WTC11 (cell line): ENCODE data around the gene SINHCAF.

Experiments
- ATF1 ChIP-seq: sonication (generic); formaldehyde crosslinking; IDR thresholded peaks from 2 replicates; pipeline ENCODE4 v1.8.1; 2023; ENCODE audit warnings: mild to moderate bottlenecking, moderate library complexity, missing genetic modification reagents
- ESRRA ChIP-seq: sonication (generic); formaldehyde crosslinking; IDR thresholded peaks from 2 replicates; pipeline ENCODE4 v1.8.1; 2022; ENCODE audit warnings: mild to moderate bottlenecking, missing genetic modification reagents, borderline replicate concordance
- GABPB1 ChIP-seq: sonication (generic); formaldehyde crosslinking; IDR thresholded peaks from 2 replicates; pipeline ENCODE4 v1.8.1; 2023; ENCODE audit warnings: mild to moderate bottlenecking, missing genetic modification reagents
- KAT7 ChIP-seq: sonication (generic); formaldehyde crosslinking; IDR thresholded peaks from 2 replicates; pipeline ENCODE4 v1.8.1; 2023; ENCODE audit warnings: missing genetic modification reagents, mild to moderate bottlenecking, borderline replicate concordance
- RELA ChIP-seq: sonication (generic); formaldehyde crosslinking; IDR thresholded peaks from 2 replicates; pipeline ENCODE4 v1.8.1; 2022; ENCODE audit warnings: missing genetic modification reagents, mild to moderate bottlenecking, borderline replicate concordance
- RORB ChIP-seq: fragments of 250-450 bp; sonication (Bioruptor Pico); IDR thresholded peaks from 2 replicates; pipeline ENCODE4 v1.9.0; 2021; ENCODE audit warnings: mild to moderate bottlenecking
- TCF7 ChIP-seq: sonication (generic); formaldehyde crosslinking; IDR thresholded peaks from 2 replicates; pipeline ENCODE4 v1.8.0; 2022; ENCODE audit warnings: mild to moderate bottlenecking, low read depth, missing genetic modification reagents, moderate library complexity
- ZNF138 ChIP-seq: sonication (generic); formaldehyde crosslinking; conservative IDR thresholded peaks from 2 replicates; pipeline ENCODE4 v1.8.1; 2022; ENCODE audit warnings: mild to moderate bottlenecking, moderate library complexity, missing genetic modification reagents
- TF ChIP-seq, protein P1 (sequence below): fragments of 200-600 bp; IDR thresholded peaks from 2 replicates; pipeline ENCODE4 v1.8.0; 2022; ENCODE audit warnings: antibody characterized with exemption
- TF ChIP-seq, protein P2 (sequence below): sonication (generic); formaldehyde crosslinking; IDR thresholded peaks from 2 replicates; pipeline ENCODE4 v1.8.0; 2022; ENCODE audit warnings: mild to moderate bottlenecking, missing genetic modification reagents
- TF ChIP-seq, protein P3 (sequence below): sonication (generic); formaldehyde crosslinking; IDR thresholded peaks from 2 replicates; pipeline ENCODE4 v1.8.0; 2023; ENCODE audit warnings: missing genetic modification reagents
- TF ChIP-seq, protein P4 (sequence below): sonication (generic); formaldehyde crosslinking; IDR thresholded peaks from 2 replicates; pipeline ENCODE4 v1.8.1; 2022; ENCODE audit warnings: low read depth, missing genetic modification reagents, borderline replicate concordance

DNA sequence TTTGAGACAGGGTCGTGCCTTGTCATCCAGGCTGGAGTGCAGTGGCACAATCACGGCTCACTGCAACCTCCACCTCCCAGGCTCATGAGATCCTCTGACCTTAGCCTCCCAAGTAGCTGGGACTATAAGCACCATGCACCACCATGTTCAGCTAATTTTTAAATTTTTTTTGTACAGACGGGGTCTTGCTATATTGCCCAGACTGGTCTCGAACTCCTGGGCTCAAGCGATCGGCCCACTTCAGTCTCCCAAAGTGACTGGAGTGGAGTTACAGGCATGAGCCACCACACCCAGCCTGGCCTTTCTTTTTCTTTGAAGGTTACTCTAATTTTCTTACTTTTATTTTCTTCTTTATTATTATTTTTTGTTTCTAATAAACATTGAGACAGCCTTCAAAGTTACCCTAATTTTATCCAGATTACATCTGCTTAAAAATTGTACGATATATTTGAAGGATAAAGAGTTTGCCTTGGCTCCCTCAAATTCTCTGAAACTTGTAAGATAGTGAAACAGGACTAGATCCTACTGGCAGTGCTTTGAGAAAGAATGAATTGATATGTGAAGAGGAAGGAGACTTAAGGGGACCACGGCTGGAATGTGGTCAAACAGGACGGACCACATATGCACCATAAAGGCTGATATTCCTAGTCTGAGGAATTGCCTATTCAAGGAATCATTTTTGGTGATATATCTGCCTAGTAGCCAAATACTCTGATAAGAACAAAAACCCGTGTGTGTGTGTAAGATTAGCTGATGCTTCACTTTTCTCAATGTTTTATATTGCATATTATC, 14.1 kb upstream of the SINHCAF start:
- no peak for TF ChIP-seq RORB (CRISPR knock-in tag)
- TF ChIP-seq, protein P1, sequence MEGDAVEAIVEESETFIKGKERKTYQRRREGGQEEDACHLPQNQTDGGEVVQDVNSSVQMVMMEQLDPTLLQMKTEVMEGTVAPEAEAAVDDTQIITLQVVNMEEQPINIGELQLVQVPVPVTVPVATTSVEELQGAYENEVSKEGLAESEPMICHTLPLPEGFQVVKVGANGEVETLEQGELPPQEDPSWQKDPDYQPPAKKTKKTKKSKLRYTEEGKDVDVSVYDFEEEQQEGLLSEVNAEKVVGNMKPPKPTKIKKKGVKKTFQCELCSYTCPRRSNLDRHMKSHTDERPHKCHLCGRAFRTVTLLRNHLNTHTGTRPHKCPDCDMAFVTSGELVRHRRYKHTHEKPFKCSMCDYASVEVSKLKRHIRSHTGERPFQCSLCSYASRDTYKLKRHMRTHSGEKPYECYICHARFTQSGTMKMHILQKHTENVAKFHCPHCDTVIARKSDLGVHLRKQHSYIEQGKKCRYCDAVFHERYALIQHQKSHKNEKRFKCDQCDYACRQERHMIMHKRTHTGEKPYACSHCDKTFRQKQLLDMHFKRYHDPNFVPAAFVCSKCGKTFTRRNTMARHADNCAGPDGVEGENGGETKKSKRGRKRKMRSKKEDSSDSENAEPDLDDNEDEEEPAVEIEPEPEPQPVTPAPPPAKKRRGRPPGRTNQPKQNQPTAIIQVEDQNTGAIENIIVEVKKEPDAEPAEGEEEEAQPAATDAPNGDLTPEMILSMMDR, result no peak
- no peak for TF ChIP-seq ESRRA (CRISPR knock-in tag)
- TF ChIP-seq KAT7 (CRISPR knock-in tag), result no peak
- TF ChIP-seq, protein P2, sequence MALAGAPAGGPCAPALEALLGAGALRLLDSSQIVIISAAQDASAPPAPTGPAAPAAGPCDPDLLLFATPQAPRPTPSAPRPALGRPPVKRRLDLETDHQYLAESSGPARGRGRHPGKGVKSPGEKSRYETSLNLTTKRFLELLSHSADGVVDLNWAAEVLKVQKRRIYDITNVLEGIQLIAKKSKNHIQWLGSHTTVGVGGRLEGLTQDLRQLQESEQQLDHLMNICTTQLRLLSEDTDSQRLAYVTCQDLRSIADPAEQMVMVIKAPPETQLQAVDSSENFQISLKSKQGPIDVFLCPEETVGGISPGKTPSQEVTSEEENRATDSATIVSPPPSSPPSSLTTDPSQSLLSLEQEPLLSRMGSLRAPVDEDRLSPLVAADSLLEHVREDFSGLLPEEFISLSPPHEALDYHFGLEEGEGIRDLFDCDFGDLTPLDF (CRISPR knock-in tag), result no peak
- TF ChIP-seq ZNF138 (CRISPR knock-in tag), result no peak
- TF ChIP-seq, protein P3, sequence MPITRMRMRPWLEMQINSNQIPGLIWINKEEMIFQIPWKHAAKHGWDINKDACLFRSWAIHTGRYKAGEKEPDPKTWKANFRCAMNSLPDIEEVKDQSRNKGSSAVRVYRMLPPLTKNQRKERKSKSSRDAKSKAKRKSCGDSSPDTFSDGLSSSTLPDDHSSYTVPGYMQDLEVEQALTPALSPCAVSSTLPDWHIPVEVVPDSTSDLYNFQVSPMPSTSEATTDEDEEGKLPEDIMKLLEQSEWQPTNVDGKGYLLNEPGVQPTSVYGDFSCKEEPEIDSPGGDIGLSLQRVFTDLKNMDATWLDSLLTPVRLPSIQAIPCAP (CRISPR knock-in tag), result no peak
- no peak for TF ChIP-seq ATF1 (CRISPR knock-in tag)
- TF ChIP-seq, protein P4, sequence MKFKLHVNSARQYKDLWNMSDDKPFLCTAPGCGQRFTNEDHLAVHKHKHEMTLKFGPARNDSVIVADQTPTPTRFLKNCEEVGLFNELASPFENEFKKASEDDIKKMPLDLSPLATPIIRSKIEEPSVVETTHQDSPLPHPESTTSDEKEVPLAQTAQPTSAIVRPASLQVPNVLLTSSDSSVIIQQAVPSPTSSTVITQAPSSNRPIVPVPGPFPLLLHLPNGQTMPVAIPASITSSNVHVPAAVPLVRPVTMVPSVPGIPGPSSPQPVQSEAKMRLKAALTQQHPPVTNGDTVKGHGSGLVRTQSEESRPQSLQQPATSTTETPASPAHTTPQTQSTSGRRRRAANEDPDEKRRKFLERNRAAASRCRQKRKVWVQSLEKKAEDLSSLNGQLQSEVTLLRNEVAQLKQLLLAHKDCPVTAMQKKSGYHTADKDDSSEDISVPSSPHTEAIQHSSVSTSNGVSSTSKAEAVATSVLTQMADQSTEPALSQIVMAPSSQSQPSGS (CRISPR knock-in tag), result no peak
- no peak for TF ChIP-seq RELA
- no peak for TF ChIP-seq TCF7 (CRISPR knock-in tag)
- no peak for TF ChIP-seq GABPB1 (CRISPR knock-in tag)
